Hair follicle dermal papilla cell (primary cell): ENCODE results near the gene RIMKLA. TPM values are rescaled to one million over a fixed set of nuclear protein-coding genes. Genes with fewer than 3 reads are reported as not detected.

ENCODE experiments used
- total RNA-seq: library from RNA; depleted of rRNA; stranded (reverse); fragments of >200 nt; gene quantifications from 2 replicates; pipeline ENCODE4 v1.2.3, GENCODE V29; 2012

Gene RIMKLA
- not detected in 2 replicates for total RNA-seq

GRCh38 chr1:42380586-42381279 is at the start of gene RIMKLA:
Gene RIMKLA (plus strand): TSS chr1:42380792. CDS start chr1:42380935, 143 bp downstream.

GRCh38 chr1:42335050-42335808 is 45.4 kb upstream of the RIMKLA start, which contains the start of gene FOXJ3:
Gene FOXJ3 (minus strand): TSS chr1:42335235. CDS start chr1:42311093, 24,142 bp downstream.

GRCh38 chr1:42456010-42456753 is 75.6 kb downstream of the RIMKLA start, which contains the start of the genes PPCS and ZMYND12:
Gene PPCS (plus strand): TSS chr1:42456543. CDS start chr1:42456566, 23 bp downstream.
Gene ZMYND12 (minus strand): TSS chr1:42456022. CDS start chr1:42455997, 25 bp downstream.

GRCh38 chr1:42462828-42463763 is 82.5 kb downstream of the RIMKLA start, which contains the start of gene CCDC30:
Gene CCDC30 (plus strand): TSS chr1:42463286. CDS start chr1:42480552, 17,266 bp downstream.

Other genes starting within 250 kb of the RIMKLA start
- not detected in 2 replicates for gene GUCA2B, start 227.4 kb upstream of the RIMKLA start, total RNA-seq
- gene GUCA2A, start 216.0 kb upstream of the RIMKLA start, total RNA-seq = not detected in 2 replicates
- gene FOXJ3, start 45.6 kb upstream of the RIMKLA start, total RNA-seq = 40.6 and 40.8 TPM in 2 replicates
- gene ZMYND12, start 75.2 kb downstream of the RIMKLA start, total RNA-seq = 0.65 and 1.3 TPM in 2 replicates
- 49.9 and 52.6 TPM in 2 replicates for gene PPCS, start 75.8 kb downstream of the RIMKLA start, total RNA-seq
- gene CCDC30, start 82.5 kb downstream of the RIMKLA start, total RNA-seq = 1.3 and 1.6 TPM in 2 replicates